ENCODE results near the gene CPEB1. TPM values are rescaled to one million over a fixed set of nuclear protein-coding genes. Genes with fewer than 3 reads are reported as not detected.
A peak's percentile ranks its signal among the peaks of the same experiment; 100 is the strongest.
"Not testable (repeated sequence)": the region's sequence is repeated elsewhere in the genome, so short reads cannot be mapped to it uniquely, and the experiment has no call there.

CPEB1 gene
- total RNA-seq, 4 donors from 2014 or later: 0.15 to 2.9 (median 1.3) TPM

DNA sequence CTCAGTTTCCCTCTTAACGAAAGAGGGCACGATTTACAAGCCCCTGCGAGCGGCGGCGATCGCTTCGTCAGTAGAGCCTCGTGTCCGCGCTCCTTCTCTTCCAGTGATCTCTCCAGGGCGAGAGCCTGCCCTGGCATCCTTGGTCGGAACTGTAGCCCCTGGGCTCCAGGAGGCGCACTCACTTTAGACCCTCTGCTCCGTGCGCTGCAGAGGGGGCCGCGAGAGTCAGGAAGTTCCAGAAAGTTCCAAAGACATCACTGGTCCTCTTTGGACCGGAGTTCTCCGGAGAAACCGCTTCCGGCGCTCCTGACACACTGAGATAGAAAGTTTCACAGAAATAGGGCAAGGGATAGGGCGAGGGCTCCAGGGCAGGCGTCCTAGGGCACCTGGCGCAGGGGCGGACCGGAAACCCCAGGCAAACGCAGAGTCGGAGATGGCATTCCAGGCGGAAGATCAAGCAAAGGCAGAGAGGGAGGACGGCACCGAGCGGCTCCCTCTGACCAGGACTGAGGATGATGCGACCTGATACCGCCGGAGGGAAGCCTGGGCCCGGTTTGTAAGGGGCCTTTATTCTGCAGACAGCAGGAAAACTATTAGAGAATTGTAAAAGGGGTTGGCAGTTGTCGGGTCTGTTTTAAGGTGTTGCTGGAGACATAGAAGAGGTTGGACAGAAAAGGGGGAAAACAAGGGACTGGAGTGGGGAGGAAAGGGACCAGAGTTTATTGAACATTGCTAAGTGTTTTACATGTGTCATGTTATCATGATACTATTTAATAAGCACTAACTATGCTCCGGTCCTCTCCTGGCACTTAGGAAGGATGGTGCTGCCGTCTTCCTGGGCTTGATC, 1.3 kb upstream of the CPEB1 start:
- peak overlapping the region; percentile 37 for H3K4me3 ChIP-seq (ENCODE audit: low read depth, poor library complexity, severe bottlenecking)
- DNase-seq (ENCODE audit: low spot score in 2 of 2): no peak
- intact Hi-C loops (cut with DNase I; ENCODE audit: low total_unique reads): no loop called here
- WGBS, 2 donors: 17 to 25% methylated on average over 34 to 41 of the region's 41 CpGs
- TF ChIP-seq POLR2A (IDR thresholded peaks at IDR 0.05) (no peak), CTCF (IDR thresholded peaks at IDR 0.05) (no peak)

- TF ChIP-seq POLR2A (IDR thresholded peaks at IDR 0.05): no peak
- no peak for TF ChIP-seq CTCF (IDR thresholded peaks at IDR 0.05)
- WGBS, 2 donors: 0% methylated on average over 1 of the region's 49 CpGs; no CpG with 5 or more reads in 1 of the 2 donors
- peak in 1 of 2 donors; percentile 89 for DNase-seq (ENCODE audit: low spot score in 2 of 2)
- H3K4me3 ChIP-seq (ENCODE audit: low read depth, poor library complexity, severe bottlenecking): peak overlapping the region; percentile 37
- intact Hi-C loops (cut with DNase I; ENCODE audit: low total_unique reads): no loop called here
Measured at GRCh38 chr15:82647835-82648256, 683 bp upstream of the CPEB1 start.

DNA sequence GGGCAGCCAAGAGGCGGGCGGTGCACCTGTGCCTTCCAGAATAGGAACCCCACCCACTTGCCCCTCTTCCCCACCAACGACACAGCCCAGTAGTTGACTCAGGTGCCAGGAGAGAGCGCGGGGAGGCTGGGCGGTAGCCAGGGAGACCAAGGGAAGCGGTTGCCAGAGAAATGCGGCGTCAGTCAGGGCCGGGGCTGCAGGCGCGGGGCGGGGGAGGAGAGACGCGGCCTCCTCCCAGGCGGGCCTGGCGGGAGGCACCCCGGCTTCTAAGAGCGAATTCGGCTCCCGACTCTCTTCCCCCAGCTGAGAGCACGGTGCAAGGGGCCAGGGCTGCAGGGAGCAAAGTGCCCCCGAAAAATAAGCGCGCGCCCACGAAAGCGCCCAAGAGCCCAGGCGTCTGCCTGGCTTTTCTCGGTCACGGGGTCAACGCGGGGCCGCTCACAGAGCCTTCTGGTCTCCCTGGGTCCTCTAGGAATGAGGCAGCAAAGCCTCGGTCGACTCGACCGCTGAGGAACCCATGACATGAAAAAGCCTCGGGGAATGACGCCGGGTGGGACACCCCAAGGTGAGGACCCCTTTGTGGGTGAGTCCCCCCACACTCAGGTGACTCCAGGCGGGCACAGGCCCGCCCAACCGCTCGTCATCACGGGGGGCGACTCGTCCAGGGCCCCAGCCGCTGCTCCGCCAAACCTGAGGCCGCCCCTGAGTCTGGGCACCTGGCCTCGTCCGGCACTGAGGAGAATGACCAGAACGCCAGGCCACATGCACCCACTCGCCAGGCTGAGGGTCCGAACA, 716 bp downstream of the CPEB1 start:
- DNase-seq (ENCODE audit: low spot score in 2 of 2): no peak
- H3K4me3 ChIP-seq (ENCODE audit: low read depth, poor library complexity, severe bottlenecking): peak overlapping the region; percentile 37
- TF ChIP-seq CTCF (IDR thresholded peaks at IDR 0.05) (no peak), POLR2A (IDR thresholded peaks at IDR 0.05) (no peak)
- intact Hi-C loops (cut with DNase I; ENCODE audit: low total_unique reads): no loop called here
- WGBS, 2 donors: 20 to 23% methylated on average over 27 to 53 of the region's 56 CpGs

- WGBS, 2 donors: 90 to 92% methylated on average over 34 of the region's 34 CpGs
Measured at GRCh38 chr15:82644967-82645852, 2.0 kb downstream of the CPEB1 start.

DNA sequence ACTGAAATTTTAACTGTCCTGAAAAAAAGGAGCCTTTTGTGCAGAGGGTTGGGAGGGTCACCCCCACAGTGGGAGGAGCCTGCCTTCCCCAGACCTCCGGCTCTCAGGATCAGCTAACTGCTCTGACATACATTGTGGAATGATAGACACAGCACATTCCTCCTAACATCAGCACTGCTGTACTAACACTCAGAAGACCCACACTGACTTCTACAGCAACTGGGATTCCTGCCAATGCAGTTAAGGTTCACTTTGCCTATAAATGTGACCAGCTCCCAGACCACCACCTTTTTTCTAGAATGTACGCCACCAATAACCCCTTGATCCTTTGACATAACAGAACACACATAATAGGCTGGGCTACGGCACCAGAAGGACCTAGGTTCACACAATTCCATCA, 3.2 kb downstream of the CPEB1 start:
- intact Hi-C loops (cut with DNase I; ENCODE audit: low total_unique reads): no loop called here
- 69 to 75% methylated on average over 3 of the region's 3 CpGs for WGBS, 2 donors

More at GRCh38 chr15:82644967-82645852, 2.0 kb downstream of the CPEB1 start:
- DNase-seq (ENCODE audit: low spot score in 2 of 2); H3K4me3 ChIP-seq (ENCODE audit: low read depth, poor library complexity, severe bottlenecking); intact Hi-C loops (cut with DNase I; ENCODE audit: low total_unique reads): not testable (repeated sequence)

More for the DNA sequence above, 3.2 kb downstream of the CPEB1 start:
- no peak for TF ChIP-seq CTCF (IDR thresholded peaks at IDR 0.05)
- TF ChIP-seq POLR2A (IDR thresholded peaks at IDR 0.05): no peak
- no peak overlapping the region for H3K4me3 ChIP-seq (ENCODE audit: low read depth, poor library complexity, severe bottlenecking)
- DNase-seq (ENCODE audit: low spot score in 2 of 2): no peak

Measured in lower leg skin (tissue), 4 donors.